ENCODE results near the gene CLEC18C.
"Not testable (repeated sequence)": the region's sequence is repeated elsewhere in the genome, so short reads cannot be mapped to it uniquely, and the experiment has no call there.

The CLEC18C gene

DNA sequence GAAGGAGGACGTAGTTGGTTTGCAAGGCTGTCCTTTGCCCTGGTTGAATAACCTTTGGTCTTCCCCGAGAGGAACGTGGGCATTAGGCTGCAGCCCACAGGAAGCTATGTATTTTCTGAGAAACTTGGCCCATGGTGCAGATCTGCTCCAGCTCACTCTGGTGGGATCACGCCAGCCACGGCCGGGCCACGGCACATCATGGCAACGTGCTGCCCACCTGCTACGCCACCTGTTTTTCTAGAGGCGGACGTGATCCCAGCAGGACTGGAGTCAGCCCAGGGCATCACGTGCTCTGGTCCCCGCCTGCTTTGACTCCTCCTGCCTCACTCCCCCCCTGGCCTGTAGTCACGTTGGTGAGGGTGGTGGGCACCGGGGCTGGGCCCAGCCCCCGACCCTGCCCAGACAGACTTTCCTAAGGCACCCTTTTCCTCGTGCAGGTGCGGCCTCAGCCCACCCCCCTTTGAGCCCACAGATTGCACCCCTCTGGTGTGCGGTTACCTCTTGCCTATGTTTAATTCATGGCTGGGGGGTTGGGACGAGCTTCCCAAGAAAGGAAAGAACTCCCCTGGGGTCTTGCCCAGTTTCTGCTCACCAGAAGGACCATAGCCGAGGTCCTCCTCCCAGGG is at the start of gene CLEC18C:
Gene CLEC18C, plus strand, starts transcription at position 576 of the 626 bp plus-strand sequence. CDS start 492 bp downstream, outside the sequence.
- DNase-seq (ENCODE audit: low read depth), result not testable (repeated sequence)

- DNase-seq (ENCODE audit: low read depth), result not testable (repeated sequence)
These were observed 49.8 kb upstream of the CLEC18C start for GRCh38 chr16:70123822-70124221.

DNA sequence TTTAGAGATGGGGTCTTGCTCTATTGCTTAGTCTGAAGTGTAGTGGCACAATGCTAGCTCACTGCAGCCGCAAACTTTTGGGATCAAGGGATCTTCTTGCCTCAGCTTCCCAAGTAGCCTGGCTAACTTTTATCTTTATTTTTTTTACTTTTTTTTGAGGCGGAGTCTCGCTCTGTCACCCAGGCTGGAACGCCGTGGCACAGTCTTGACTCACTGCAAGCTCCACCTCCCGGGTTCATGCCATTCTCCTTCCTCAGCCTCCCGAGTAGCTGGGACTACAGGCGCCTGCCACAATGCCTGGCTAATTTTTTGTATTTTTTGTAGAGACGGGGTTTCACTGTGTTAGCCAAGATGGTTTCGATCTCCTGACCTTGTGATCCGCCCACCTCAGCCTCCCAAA is 47.4 kb upstream of the CLEC18C start:
- not testable (repeated sequence) for DNase-seq (ENCODE audit: low read depth)

DNA sequence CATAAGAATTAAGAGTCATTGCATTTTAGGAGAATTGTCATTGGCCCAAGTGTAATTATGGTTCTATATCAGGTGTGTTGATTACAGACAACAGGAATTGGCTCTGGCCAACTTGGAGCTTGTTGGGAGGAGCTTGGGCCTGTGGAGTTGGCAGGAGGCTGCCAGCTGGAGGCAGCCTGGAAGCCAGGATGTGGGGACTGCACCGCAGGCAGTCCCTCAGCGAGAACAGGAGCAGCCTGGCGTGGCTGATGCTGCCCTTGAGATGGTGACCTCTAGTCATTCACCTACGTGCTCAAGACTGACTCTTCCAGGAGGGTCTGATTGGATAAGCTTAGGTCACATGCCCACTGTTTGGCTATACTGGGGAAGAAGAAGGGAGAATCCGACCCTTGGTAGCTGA is 45.9 kb upstream of the CLEC18C start:
- DNase-seq (ENCODE audit: low read depth), result not testable (repeated sequence)

GRCh38 chr16:70128844-70129243 is 44.7 kb upstream of the CLEC18C start:
- not testable (repeated sequence) for DNase-seq (ENCODE audit: low read depth)

DNA sequence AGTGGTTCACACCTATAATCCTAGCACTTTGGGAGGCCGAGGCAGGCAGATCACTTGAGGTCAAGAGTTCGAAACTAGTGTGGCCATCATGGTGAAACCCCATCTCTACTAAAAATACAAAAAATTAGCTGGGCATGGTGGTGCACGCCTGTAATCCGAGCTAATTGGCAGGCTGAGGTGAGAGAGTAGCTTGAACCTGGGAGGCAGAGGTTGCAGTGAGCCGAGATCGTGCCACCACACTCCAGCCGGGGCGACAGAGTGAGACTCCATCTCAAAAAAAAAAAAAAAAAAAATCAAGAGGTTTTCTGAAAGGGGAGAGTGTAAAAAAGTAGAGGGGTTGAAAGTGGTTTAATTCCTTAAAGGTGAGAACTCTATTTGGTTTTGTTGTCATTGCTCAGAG is 37.8 kb upstream of the CLEC18C start:
- not testable (repeated sequence) for DNase-seq (ENCODE audit: low read depth)

DNA sequence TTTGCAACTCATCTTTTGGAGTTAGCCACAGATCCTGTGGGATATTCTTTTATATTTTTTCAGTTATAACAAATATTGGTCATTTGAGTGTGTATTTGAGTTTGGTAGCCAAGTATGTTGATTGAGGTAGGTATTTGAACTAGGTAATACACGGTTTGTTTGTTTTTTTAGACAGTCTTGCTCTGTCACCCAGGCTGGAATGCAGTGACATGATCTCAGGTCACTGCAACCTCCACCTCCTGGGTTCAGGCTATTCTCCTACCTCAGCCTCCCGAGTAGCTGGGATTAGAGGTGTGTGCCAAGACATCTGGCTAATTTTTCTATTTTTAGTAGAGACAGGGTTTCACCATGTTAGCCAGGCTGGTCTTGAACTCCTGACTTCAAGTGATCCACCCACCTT is 37.0 kb upstream of the CLEC18C start:
- not testable (repeated sequence) for DNase-seq (ENCODE audit: low read depth)

- not testable (repeated sequence) for DNase-seq (ENCODE audit: low read depth)
These were observed 30.8 kb upstream of the CLEC18C start for GRCh38 chr16:70142739-70143138.

DNA sequence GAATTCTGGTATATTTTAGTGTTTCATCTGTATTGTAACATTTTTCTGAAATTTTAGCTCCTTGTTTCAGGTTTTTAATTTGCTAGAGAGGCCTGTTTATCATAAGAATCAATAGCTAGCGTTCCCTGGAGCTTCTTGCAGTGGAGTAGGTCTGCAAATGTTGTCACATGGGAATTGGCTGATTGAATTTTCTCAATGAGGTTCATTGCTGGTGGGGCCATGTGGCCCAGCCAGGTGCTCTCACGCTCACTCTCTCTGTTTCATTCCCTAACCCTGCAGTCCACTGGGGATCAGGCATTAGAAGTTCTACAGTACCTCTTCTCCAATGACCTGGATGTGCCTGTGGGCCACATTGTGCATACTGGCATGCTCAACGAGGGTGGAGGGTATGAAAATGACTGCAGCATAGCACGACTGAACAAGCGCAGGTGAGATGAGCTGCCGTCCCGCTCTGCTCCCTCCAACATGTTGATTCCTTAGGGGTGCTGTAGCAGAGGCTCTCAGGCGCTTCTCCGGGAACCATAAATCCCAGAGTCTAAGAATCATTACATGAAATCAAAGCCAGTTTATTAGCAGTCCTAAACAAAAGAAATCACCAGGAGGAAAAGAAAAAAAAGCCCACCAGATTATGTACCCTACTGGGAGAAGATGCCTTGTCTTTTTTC is 30.2 kb upstream of the CLEC18C start:
- not testable (repeated sequence) for DNase-seq (ENCODE audit: low read depth)

GRCh38 chr16:70147853-70148252 is 25.7 kb upstream of the CLEC18C start:
- not testable (repeated sequence) for DNase-seq (ENCODE audit: low read depth)

DNA sequence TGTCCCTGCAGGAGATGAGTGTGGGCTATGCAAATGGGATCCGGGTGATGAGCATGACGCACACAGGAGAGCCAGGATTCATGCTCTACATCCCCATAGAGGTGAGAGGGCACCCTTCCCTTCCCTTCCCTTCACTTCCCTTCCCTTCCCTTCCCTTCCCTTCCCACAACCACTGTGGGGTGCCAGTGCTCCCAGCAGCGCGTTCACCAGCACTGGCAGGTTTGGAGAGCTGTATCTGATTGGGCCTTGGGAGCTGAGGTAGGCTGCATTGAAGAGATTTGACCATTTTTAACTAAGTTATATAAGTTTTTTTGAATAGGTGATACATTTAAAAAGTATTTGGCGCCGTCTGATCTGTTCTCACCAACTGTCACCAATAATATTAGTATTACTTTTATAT is 25.1 kb upstream of the CLEC18C start:
- not testable (repeated sequence) for DNase-seq (ENCODE audit: low read depth)

DNA sequence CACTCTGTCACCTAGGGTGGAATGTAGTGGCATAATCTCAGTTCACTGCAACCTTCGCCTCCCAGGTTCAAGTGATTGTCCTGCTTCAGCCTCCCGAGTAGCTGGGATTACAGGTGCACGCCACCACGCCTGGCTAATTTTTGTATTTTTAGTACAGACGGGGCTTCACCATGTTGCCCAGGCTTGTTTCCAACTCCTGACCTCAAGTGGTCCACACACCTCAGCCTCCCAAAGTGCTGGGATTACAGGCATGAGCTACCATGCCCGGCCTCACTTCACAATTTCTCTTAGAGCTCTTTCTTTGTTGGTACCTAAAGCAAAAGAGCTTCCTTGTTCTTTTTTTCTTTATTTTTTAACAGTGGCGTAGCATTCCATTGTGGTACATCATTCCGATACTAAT is 24.3 kb upstream of the CLEC18C start:
- DNase-seq (ENCODE audit: low read depth), result not testable (repeated sequence)

DNA sequence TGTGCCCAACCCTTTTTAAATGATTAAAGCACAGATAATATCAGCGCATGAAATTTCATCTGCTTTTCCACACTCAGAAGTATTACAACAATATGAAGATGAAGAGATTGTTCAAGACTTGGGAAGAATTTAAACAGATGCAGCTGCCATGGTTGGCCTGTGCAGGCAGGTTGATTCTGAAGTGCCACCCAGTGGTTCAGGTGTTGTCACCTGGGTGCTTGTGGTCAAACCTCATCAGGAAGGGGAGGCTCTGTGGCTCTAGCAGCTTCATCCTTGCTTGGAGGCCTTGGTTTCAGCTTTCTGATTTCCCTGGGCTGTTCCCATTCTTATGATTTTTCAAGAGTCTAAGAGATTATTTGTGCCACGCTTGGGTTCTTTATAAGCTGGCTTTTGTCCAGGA is 22.2 kb upstream of the CLEC18C start:
- DNase-seq (ENCODE audit: low read depth), result no peak

DNA sequence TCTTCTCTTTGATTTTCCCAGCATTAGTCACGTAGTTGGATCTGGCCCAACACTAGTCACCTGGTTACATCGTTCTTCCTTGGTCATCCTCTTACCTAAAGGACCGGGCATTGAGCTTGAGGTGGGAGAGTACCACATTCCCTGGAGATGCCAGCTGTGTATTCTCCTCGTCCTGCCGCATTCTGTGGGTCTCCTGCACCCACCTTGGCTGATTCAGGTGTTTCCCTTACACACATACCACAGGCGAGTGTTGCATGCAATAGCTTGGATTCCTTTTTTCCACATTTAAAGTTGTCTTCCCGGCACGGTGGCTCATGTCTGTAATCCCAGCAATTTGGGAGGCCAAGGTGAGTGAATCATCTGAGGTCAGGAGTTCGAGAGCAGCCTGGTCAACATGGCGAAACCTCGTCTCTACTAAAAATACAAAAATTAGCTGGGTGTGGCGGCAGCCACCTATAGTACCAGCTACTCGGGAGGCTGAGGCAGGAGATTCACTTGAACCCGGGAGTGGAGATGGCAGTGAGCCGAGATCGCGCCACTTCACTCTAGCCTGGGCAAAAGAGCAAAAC is 21.6 kb upstream of the CLEC18C start:
- no peak for DNase-seq (ENCODE audit: low read depth)

DNA sequence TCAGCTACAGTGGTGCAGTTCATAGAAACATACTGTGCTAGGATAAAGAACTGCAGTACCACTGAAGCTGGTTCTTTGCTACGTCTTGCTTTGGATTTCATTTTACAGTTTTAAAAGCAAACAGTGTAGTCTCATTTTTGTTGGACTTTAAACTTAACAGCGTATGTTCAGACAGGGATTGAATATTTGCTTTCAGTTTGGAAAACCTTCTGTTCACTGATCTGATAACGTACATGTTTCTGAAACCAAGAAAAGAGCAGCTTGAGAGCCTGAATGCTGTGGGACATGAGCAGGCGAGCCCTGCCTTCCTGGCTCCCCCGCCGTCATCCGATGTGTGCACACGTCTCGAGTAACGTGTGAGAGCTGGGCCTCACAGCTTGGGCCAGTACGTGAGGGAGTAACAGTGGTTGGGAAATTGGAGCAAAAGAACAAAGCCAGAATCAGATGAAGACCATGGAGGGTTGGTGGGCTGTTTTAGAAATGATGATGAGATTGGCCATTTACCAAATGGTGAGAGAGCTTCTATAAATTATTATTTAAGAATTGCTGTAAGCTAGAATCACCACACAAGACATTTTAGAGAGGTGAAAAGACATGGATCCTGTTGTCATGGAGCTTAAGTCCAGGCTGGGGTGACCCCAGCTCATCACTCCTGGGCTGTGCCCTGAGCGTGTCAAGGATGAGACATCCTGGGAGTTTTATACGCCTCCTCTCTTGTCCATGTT is 20.8 kb upstream of the CLEC18C start:
- DNase-seq (ENCODE audit: low read depth), result no peak

DNA sequence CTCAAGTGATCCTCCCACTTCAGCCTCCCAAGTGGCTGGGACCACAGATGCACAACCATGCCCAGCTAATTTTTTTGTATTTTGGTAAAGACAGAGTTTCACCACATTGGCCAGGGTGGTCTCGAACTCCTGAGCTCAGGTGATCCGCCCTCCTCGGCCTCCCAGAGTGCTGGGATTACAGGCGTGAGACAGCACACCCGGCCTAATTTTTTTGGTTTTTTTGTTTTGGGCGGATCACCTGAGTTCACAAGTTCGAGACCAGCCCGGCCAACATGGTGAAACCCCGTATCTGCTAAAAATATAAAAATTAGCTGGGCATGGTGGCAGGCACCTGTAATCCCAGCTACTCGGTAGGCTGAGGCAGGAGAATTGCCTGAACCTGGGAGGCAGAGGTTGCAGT is 18.9 kb upstream of the CLEC18C start:
- DNase-seq (ENCODE audit: low read depth), result not testable (repeated sequence)

DNA sequence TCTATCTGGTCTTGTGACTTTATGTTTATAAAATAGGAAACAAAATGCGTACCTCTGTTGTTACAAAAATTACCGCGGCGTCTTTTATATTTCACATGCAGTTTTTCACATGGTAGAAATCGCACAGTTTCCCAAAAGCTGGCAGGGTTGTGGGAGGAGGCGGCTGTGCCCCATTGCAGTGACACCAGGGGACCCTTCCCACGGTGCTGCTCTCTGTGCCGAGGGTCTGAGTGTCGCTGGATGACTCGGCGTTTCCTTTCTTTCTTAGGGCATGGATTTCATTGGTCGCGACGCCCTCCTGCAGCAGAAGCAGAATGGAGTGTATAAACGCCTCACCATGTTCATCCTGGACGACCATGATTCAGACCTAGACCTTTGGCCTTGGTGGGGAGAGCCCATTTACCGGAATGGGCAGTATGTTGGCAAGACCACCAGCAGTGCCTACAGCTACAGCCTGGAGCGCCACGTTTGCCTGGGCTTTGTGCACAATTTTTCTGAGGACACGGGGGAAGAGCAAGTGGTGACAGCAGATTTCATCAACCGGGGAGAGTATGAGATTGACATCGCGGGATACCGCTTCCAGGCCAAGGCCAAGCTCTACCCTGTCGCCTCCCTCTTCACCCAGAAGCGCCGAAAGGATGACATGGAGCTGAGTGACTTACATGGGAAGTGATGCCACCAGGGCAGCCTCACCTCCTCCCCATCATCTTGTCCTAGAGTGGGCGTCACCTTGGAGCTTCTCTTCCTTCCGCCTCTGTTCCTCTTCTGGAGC is 17.2 kb upstream of the CLEC18C start:
- DNase-seq (ENCODE audit: low read depth), result no peak

DNA sequence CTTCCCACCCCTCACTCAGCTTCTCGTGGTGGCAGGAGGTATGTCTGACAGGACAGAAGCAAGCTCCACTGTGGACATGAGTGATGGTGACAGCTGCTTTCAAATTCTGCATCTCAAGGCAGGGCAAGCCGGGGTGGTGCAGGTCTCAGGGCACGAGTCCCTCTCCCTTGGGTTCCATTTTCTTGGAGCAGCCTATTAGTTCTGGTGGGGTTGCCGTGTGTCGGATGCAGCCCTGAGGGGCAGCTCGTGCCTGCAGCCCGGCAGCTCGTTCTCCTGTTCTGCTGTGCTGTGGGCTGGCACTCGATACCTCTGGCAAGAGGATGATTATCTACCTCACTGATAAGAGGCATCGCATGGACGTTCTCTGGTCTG is 16.5 kb upstream of the CLEC18C start:
- no peak for DNase-seq (ENCODE audit: low read depth)

DNA sequence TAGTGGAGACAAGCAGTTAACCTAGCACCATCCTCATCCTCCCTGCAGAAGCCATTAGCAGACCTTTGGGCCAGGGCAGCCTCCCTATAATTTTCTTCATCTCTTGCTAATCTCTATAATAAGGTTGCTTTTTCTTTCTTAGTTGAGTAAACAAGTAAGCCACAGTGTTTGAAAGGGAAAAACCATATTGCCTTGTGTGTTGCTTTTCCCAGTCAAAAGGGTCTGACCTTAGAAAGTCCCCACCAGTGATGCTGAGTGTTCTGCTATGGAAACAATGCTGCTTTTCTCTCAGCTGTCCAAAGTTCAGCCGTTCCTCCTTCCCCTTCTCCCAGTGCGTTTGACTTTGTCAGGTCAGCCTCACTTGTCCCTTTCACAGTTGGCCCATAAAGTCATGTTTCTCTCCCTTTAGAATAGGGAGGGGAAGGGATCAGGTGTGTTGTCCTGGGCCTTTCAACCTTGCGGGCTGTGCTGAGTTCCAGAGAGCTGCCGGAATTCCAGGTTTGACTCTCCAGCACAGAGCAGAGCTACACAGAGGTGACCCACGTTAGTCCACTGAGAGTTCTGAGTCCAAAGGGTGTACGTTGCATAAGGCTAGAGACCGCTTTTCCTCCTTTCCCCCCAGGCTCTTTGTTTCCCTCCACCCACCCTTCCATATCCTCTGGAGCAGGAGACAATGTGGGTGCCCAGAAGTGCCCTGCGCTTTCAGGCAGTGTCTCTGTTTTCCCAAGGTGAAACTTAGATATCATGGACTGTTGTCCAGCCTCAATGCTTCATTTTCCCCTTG is 15.9 kb upstream of the CLEC18C start:
- no peak for DNase-seq (ENCODE audit: low read depth)

DNA sequence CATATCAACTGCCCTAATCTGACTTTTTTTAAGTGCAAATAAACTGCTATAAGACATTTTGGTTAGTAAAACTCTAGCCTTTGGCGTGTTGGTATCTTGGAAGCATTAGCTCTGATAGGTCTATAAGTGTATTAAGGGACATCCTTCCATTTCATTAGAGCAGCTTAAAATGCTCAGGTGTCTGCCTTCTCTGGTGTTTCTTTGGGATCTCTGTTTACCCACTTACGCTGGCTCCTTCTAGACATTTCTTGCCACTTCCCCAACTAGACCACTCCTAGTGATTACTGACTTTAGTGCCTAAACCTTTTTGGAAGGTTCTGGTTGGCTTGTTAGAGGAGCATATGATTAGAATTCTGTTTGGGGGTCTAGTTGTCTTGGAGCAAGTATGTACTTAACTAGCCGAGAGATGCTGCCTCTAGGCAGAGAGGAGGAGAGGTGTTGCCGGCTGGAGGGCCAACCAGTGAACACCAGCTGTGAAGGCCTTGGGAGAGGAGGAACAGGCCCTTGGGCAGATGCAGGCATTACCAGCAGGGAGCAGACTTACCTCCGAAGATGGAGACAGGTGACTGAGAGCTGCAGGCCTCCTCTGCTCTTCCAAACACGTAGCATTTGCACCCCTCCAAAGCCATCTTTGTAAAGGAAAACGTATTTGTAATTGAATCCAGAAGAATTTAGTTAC is 15.2 kb upstream of the CLEC18C start:
- DNase-seq (ENCODE audit: low read depth), result no peak
